RCC 7860 (cell line): Measurements from ENCODE around the gene SEMA5B.

Experiments used
- DNase-seq: peaks from one replicate; pipeline ENCODE4 v3.0.0-alpha.2; 2015; ENCODE audit warnings: low spot score
- FAIRE-seq: peaks from 2 replicates; lab custom pipeline; 2012; peaks lifted over from hg19 to GRCh38; lab: Jason Lieb, UNC

The SEMA5B gene

DNA sequence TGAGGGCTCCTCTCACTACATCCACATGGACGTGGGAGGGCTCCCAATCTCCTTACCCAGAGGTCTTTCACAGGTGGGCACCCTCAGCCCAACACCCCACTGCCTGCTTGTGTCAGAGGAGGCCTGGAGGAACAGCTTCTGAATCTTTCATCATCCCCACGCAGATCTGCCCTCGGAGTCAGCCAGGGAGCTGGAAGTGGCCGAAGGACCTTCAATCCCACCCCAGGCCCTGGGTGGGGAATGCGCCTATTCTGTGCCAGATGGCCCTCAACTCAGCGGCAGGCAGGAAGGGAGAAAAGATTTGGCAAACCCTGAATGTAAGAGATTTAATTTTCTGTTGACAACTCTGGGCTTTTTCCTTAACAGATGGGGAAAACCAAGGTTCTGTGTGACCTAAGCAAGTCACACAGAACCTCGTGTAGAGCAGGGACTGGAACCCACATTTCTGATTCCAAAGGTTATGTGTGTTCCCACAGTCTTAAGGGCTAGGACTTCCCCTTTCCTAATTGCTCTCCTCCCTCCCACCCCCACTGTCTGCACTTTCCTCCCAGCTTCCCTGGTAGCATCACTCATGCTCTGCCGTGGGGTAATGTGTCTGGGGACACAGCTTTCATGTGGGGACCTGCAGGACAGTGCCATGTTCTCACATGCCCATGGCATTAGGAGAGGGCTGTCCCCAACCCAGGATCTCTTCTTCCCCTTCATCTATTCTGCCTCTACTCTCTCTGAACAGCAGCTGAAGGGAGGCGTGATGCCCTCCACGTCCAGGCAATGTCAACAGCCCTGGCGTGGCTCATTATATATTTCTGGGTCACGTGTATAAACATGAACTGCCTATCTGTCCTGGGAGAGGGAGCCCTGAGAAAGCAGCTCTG lies 98.1 kb downstream of the SEMA5B start:
- no peak for FAIRE-seq
- no peak for DNase-seq

DNA sequence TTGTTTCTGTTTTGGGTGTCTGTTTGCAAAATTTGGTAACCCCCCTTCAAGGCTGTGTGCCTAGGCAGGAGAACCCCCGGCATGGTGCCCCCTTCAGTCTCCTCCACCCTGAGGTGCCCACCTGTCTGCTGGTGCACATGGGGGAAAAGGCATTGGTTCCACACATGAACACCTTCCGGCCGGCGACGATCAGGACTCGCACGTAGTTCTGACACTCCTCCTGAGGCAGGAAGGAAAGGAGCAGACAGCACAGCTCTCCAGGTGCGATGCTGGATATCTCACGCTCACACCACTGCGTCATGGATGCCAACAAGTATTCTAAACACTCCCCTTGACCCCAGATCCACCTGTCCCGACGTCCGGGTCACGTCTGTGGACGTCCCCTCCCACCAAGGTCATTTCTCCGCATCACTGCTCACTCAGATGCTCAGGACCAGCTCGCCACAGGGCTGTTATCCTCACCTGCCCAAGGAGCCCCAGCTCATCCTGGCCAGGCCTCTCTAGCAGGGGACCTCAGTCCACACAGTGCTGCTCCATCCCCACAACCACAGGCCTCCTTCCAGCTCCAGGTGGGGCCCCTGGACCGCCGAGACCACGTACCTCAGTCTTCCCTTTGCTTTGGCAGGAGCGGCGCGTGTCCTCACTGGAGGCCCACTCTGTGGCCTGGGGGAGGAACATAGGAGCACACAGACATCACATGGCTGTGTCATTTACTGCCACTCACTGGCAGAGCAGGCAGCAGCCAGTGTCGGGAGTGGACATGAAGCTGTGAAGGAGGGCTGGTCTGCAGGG lies 99.0 kb downstream of the SEMA5B start:
- no peak for FAIRE-seq
- DNase-seq: no peak

DNA sequence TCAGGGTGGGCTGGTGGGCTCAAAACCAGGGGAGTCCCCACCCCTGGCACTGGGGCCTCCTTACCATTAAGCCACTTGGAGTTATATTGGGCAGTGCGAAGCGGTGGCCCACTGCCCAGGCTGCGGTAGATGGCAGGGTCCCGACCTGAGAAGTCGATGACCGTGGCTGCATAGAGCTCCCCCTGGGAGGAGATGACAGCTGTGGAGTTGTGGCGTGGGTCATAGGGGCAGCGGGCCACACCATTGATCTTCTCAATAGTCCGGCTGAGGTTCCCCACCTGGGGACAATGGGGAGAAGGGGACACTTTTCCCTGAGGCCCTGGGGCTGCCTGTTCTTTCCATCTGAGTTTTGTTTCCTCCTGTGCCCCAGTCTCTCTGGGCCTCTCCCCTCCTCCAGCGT lies 99.8 kb downstream of the SEMA5B start:
- DNase-seq (no peak), FAIRE-seq (no peak)

DNA sequence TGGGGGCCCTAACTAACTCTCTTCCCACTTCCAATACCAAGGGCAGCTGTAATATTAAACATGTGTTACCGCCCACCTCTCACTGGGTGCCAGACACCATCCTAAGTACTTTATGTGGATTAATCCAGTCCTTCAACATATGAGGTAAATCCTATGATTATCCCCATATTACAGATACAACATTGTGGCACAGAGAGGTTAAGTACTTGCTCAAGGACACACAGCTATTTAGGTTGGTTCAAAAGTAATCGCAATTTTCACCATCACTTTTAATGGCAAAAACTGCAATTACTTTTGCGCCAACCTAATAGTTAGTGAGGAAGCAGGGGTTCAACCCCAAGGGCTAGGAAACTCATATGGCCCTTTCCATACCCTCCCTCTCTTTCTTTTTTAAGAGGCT lies 100.8 kb downstream of the SEMA5B start:
- DNase-seq (no peak), FAIRE-seq (no peak)

- DNase-seq: no peak
These were observed 101.2 kb downstream of the SEMA5B start for GRCh38 chr3:122926322-122926721.

DNA sequence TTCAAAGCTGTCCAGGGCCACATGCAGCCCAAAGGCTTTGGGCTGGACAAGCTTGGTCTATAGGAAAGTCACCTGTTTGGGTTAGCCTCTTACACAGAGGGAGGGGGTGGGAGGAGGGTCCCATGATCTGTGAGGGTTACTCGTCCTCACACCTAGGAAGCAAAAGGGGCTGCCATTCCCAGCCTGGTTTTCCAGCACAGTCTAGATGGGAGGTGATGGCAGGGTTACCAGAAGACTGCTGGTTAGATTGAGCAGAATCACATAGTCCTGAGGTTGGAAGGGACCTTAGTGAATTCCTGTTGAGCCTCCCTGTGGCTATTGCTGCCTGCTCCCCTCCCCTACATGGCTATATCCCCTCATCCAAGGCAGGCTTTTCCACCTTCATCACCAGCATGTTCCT lies 101.8 kb downstream of the SEMA5B start:
- no peak for FAIRE-seq
- no peak for DNase-seq

More at GRCh38 chr3:122926322-122926721, 101.2 kb downstream of the SEMA5B start:
- no peak for FAIRE-seq

- FAIRE-seq (no peak), DNase-seq (no peak)
These were observed 103.5 kb downstream of the SEMA5B start for GRCh38 chr3:122924056-122924455.

GRCh38 chr3:122923611-122924010 lies 104.0 kb downstream of the SEMA5B start:
- FAIRE-seq: no peak

DNA sequence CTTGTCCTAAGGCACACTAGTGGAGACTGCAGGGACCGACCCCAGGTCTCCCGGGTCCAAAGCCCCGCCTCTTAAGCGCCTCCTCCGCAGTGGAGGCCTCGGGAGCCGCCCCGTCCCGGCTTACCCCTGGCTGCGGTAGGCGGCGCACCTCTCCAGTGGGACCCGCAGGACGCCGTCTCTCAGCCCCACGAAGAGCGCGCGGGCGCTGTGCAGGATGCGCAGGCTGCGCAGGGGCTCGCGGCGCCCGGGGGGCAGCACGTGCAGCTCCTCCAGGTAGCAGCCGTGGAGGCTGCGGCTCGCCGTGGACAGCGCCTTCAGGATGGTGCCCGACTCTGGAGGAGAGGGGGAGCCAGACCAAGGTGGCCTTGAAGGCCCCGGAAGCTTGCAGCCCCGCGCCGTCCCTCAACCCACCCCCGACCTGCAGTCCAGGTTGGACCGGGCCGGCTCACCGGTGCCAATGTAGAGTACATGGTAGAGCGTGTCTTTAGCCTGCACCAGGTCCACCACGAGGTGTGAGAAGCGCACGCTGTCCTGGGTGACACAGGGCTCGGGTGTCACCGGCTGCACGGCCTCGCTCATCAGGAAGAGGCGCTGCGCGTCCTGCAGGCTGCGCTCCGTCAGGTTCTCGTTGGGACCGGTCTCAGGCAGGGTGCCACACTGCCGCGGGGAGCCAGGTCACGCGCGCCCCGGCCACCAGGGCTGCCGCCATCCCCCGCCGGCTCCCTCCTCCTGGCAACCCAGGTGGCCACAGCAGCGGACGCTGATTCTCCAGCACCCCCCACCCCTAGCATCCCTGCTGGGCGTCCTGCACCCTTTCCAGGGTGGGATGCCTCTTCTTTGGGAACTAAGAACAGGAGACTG lies 105.5 kb downstream of the SEMA5B start:
- DNase-seq (no peak), FAIRE-seq (no peak)

More at GRCh38 chr3:122923611-122924010, 104.0 kb downstream of the SEMA5B start:
- no peak for DNase-seq

DNA sequence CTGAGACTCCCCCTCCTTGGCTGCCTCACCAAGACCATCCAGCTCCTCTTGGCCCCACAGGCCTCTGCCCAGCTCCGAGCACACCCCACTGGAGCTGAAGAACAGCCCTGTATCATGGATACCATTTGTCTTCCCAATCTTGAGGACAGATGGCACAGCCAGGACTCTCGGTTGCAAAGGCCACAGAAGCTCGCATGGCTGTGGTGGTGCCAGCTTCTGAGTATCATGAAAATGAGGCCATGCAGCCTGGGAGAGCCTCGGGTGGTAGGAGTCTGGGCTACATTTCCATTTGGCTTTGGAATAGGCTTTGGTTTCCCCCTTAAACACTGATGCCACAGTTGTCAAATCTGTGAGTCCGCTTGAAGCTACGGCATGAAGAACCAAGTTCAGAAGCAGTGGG lies 106.6 kb downstream of the SEMA5B start:
- DNase-seq: no peak
- no peak for FAIRE-seq

DNA sequence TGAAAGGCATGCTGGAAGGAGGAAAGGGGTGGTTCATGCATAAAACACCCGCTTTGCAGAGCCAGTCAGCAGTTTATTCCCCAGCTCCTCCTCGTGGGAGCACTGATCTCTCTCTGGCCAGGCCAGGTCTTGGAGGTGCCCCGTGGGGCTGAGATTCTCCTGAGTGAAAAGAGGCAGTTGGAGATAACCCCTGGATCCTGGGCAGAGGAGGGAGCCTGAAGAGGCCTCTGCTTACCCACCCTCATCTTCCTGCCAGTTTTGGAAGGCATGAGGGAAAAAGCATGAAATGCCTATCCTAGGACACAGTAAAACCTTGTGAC lies 108.3 kb downstream of the SEMA5B start:
- DNase-seq (no peak), FAIRE-seq (no peak)

DNA sequence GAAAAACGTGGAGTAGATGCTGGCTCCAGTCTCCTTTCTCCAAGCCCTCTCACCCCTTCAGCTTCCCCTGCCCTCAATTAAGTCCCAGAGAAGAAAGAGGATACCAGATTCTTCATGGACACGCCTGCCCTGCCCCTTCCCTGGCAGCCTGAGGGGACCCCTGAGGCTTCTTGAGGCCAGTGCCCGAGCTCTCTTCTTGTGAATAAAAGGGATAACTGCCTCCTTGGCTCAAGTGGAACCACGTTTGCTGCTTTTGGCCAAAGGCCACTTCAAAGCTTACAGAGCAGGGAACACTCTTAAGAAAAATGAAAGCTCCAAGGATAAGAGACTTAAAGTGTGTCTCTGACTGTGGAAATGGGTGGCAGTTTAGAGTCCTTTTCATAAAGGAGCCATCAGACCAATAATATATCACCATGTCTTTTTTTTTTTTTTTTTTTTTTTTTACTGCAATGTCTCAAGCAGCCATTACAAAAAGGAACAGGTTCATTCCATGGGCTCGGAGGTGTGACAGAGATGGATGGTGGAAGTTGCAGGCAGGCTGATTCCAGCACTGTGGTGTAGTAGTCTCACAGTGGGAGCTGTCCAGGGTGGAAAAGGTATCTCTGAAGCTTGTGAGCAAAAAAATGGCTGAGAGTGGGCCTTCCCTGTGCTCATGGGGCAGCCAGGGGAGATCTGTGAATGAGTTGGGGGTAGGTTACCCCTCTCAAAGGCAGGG lies 108.8 kb downstream of the SEMA5B start:
- FAIRE-seq (no peak), DNase-seq (no peak)

GRCh38 chr3:122917412-122917811 lies 110.2 kb downstream of the SEMA5B start:
- DNase-seq (no peak), FAIRE-seq (no peak)

DNA sequence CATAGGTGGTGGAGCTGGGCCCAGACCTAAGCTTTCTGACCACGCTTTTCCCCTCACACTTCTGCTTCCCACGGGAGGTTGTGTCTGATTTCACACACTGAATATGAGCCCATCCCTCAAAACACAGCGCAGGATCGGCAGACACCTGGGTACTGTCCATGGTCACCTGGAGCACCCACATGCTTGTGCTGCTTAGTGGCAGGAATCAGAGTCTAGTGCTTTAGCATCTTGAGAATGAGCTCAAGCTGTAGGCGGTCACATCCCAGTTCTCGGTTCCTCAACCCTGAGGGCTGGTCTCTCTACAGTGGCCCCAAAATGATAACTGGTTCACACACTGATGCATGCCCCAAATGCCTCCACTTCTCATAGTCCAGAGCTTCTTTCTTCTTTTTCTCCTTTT lies 111.0 kb downstream of the SEMA5B start:
- no peak for FAIRE-seq
- DNase-seq: no peak

GRCh38 chr3:122916084-122916483 lies 111.5 kb downstream of the SEMA5B start:
- DNase-seq (no peak), FAIRE-seq (no peak)

GRCh38 chr3:122915300-122916055 lies 112.1 kb downstream of the SEMA5B start:
- no peak for FAIRE-seq
- no peak for DNase-seq

DNA sequence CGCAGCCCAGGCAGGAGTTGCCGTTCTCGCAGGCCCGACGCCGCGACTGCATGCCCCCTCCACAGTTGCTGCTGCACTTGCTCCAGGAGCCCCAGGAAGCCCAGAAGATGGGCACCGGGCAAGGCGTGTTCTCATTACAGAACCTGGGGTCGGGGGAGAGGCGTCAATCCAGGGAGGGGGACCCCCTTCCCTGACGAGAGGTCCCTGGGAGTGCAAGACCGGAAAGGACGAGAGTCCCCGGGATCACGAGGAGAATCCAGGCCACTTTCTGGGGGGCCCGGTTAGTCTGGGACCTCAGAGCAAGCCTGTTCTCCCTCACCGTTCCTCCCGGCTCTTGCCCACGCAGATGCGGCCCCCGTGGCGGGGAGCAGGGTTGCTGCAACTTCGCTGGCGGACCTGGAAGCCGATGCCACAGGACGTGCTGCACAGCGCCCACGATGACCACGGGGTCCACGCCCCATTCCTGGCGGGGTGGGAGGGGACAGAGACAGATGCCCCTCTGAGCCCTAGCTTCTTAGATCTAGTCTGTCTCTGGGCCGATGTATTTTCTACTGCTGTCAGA lies 113.9 kb downstream of the SEMA5B start:
- DNase-seq: no peak
- no peak for FAIRE-seq

DNA sequence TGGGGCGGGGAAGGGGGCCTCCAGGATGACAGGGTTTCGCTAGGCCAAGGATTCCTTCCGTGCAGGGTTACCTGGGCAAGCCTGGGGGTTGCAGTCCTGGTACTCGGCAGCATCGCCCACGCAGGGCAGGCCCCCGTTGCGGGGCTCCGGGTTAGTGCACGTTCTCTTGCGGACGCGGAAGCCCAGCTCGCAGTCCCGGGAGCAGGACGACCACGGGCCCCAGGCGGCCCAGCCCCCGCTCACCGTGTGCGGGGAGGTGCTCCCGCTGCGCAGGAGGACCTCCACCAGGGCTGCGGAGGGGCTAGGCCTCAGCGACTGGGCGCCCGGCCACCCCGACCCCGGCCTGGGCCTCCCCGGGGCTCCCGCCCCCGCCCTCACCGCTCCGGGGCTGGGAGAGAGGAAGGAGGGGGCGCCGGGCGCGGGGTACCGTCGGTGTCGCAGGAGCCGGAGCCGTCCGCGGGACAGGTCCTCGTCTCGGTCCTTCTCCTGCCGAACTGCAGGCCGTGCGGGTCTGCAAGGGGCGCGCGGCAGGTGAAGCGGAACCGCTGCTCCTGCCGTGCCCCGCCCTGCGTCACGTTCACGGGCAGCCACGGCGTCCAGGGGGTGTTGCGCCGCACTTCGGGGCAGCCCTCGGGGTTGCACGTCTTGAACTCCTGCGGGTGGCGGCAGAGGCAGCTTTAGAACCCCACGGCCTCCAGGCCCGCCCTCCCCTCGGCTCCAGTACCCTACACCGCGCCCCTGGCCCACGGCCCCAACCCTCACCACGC lies 114.6 kb downstream of the SEMA5B start:
- FAIRE-seq (no peak), DNase-seq (no peak)

- FAIRE-seq: no peak
- DNase-seq: no peak
These were observed 115.7 kb downstream of the SEMA5B start for GRCh38 chr3:122911901-122912300.
